HG03066 (cell line): ENCODE results near the gene COL25A1.
"Not testable (repeated sequence)": the region's sequence is repeated elsewhere in the genome, so short reads cannot be mapped to it uniquely, and the experiment has no call there.

ENCODE experiments used
- ATAC-seq: cut with Tn5 transposase; IDR thresholded peaks from one replicate; pipeline ENCODE4 v1.9.1; 2021; ENCODE audit warnings: low read depth; ENCODE audit not compliant: unreplicated experiment

COL25A1 gene

DNA sequence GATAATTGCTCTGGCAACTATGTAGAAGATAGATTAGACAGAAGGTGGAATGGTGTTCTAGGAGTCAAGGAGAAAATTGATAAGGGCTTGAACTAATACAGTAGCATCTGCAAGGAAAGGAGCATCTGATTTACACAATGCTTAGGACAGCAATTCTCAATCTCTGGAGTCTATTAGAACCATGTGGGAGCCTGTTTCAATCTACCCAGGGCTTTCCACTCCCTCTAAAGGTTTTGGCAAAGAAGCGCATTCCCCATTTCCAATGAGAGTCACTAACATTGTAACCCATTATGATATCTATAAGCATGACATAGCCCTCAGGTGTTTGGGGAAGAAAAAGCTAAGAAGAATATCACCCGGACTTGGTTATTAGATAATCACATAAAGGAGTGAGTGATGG is 168.2 kb downstream of the COL25A1 start:
- ATAC-seq: no peak

DNA sequence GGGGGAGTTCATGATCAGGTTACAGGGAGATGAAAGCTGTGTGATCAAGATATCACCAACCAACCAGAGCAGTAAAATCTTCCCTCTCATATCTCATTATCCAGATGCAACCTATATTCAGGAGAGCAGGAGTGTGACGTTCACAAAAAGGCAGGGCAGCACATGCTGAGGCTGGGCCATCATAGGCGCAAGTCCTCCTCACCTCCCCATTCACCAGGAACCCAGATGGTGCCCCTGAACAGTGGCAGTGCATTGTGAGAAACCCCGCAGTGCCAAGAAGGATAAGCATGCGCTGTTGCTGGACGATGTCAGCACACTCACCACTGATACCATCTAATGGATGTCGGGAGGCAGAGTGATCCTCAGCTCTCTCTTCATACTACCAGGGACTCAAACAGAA is 170.9 kb downstream of the COL25A1 start:
- ATAC-seq: no peak

DNA sequence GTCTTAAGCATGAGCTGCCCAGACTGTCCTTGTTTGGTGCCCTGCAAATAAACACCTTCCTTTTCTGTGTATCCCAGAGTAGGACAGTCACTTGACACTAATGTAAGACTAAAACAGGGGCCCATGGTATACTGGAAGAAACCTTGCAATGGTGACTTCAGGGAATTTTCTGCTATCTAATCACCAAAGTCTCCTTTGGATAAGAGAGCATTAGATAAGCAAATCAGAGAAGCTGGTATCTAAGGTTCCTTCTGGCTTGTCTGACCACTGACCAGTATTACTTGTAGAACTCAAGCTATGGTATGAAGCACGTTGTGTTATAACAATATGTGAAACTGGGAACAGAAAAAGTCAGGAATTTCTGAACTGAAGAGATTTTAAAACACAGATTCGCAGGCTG is 173.9 kb downstream of the COL25A1 start:
- ATAC-seq: no peak

DNA sequence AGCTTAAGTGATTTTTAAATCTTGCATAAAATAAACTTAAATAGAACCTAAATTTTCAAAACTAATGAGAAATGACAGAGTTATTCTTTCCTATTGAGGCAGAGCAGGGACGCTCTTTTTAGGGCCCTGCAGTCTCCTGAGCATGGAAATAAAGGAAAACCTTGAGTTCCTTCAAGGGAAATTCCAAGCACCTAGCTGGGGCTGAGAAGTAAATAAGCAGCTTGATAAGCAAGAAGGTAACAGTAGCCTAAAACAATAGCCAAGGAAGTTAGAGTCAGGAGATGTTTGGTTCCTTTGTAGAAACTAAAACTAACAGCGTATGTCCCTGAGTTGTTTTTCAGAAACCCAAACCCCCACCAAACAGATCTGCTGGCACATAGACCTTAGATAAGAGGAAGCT is 174.6 kb downstream of the COL25A1 start:
- no peak for ATAC-seq

DNA sequence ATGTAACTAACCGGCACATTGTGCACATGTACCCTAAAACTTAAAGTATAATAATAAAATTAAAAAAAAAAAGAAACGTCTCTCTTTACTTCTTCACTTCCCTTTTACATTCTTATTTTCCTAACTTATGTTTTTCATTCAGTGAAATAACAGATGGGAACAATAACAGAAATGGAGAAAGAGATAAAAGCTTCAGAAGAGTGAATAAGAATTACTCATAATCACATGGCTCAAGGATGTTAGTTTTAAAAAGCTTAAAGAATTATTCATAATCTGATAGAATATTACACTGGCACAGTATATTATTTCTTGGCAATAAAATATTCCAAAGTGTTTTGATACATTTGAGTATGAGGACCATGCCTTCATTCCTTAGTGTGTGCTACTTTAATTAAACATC is 175.6 kb downstream of the COL25A1 start:
- ATAC-seq: no peak

DNA sequence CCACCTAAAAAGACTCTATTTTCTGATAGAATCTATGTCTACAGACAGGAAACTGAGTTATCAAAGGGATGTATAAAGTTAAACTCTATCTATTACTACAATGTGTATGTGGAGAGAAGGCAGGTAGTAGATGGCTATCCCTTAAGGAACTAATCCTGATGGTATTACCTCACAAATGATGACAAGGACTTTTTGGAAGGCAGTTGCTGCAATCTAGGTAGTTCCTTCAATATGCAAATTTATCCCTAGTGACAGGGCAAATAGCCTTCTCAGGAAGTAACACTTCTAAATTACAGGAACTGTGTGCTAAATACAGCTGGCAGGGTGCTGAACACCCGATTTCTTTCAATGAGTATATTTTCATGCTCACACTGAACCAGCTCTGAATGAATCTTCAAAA is 177.4 kb downstream of the COL25A1 start:
- ATAC-seq: no peak

DNA sequence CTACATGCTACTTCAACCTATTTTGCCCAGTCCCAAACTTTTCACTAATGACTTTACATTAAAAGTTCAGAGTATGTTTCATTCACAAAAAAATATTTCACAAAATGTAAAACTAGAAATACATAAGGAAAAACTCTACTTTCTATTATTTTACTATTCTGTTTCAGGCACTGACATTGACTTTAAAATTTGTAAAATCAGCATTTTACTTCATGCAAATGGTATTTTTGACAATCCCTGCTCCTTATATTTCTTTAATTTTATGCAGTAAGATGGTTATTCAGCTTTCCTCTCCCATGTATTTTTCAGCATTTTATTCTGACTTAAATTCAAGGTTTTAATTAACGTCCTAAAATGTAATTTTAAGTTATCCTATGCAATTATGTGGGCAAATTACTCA is 178.5 kb downstream of the COL25A1 start:
- ATAC-seq: no peak

DNA sequence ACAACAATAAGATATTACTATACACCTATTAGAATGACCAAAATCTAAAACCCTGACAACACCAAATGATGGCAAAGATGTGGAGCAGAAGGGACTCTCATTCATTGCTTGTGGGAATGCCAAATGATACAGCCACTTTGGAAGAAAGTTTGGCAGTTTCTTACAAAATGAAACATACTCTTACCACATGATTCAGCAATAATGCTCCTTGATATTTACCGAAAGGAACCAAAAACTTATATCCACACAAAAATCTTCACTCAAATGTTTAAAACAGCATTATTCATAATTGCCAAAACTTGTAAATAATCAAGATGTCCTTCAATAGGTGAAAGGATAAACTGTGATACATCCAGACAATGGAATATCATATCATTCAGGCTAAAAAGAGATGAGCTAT is 180.9 kb downstream of the COL25A1 start:
- no peak for ATAC-seq

DNA sequence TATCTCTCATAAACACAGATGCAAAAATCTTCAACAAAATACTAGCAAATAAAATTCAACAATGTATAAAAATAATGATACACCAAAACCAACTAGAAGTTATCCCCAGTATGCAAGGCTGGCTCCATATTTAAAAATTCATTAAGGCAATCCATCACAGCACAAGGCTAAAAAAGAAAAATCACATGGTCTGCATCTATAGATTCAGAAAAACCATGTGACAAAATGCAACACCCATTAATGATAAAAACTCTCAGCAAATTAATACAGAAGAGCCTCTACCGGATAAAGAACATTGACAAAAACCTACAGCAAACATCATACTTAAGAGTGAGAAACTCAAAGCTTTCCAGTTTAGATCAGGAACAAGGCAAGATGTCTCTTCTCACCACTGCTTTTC is 182.6 kb downstream of the COL25A1 start:
- ATAC-seq: no peak

DNA sequence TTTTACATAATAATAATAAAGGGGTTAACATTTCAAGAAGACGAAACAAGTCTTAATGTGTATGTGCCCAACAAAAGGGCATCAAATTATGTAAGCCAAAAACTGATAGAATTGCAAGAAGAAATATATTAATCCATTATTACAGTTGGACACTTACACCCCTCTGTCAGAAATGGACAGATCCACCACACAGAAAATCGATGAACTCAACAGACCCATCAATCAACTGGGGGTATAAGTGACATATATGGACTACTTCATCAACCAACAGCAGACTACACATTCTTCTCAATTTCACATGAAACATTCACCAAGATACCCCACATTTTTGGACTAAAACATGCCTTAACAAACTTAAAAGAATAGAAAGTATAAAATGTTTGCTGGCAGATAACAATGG is 183.8 kb downstream of the COL25A1 start:
- no peak for ATAC-seq

DNA sequence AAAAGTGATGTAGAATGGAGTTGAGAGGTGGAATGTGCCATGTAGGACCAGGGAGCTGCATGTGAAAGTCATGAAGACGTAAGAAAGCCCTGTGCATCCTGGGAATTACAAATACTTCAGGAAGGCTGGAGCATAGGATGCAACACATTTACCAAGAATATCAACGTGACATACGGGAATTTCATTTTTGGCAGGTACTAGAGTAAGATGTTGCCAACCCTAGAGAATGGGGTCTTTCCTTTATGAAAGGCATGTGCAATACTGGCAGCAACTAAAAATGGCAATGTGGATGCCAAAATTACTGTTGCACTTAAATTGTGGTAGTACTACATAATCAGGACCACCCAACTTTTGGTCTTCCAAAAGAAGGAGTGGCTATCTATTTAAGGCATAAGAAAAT is 188.0 kb downstream of the COL25A1 start:
- ATAC-seq: no peak

DNA sequence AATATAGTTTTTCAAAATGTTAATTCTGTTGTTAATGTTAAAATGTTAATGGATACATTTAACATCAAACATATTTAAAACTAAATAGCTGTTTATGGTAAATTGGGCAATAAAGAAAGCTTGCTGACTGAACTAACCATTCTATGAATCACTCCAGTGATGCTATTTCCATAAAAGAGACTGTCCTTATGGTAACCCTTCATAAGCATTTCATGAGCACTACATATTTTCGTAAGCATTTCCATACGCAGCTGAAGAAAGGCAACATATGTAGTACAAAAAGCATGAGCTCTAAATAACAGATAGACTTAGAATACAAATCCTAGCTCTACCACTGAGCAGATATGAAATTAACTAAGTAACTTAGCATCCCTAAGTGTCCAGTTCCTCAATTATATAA is 188.9 kb downstream of the COL25A1 start:
- no peak for ATAC-seq

DNA sequence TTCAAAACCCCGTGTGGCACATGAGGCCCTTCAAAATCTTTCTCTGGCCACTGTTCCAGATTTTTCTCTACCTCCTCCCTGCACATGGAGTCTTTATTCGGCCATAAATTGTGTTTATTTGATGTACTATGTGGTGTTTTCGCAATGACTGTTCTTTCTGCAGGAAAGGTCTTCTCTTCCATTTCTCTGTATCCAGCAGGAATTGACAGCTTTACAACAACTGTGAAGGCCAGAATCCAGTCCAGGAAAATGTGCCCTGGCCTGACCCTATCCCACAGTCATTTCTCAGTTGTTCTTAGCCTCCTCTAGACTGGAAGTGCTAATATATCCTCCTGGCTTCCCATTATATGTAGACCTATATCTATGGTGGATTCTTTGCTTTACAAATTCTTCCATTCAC is 191.4 kb downstream of the COL25A1 start:
- ATAC-seq: no peak

DNA sequence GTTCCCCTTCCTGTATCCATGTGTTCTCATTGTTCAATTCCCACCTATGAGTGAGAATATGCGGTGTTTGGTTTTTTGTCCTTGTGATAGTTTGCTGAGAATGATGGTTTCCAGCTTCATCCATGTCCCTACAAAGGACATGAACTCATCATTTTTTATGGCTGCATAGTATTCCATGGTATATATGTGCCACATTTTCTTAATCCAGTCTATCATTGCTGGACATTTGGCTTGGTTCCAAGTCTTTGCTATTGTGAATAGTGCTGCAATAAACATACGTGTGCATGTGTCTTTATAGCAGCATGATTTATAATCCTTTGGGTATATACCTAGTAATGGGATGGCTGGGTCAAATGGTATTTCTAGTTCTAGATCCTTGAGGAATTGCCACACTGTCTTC is 194.2 kb downstream of the COL25A1 start:
- ATAC-seq: not testable (repeated sequence)

DNA sequence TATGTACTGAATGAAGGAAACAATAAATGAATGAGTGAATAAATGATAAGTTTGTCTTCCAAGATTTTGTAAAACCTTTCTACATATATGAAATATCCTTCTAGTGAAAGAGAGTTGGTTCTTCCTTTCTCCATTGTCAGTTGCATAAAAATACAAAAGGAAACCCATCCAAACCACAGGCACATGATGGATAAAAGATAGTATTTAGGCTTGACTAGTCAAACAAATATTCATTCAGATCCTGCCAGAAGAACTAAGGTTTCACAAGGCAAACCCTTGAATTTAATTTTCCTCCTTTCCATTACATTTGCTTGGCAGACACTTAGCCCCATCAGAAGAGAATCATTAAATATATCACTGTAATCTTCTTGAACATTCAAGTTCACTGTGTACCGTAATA is 208.4 kb downstream of the COL25A1 start:
- no peak for ATAC-seq

DNA sequence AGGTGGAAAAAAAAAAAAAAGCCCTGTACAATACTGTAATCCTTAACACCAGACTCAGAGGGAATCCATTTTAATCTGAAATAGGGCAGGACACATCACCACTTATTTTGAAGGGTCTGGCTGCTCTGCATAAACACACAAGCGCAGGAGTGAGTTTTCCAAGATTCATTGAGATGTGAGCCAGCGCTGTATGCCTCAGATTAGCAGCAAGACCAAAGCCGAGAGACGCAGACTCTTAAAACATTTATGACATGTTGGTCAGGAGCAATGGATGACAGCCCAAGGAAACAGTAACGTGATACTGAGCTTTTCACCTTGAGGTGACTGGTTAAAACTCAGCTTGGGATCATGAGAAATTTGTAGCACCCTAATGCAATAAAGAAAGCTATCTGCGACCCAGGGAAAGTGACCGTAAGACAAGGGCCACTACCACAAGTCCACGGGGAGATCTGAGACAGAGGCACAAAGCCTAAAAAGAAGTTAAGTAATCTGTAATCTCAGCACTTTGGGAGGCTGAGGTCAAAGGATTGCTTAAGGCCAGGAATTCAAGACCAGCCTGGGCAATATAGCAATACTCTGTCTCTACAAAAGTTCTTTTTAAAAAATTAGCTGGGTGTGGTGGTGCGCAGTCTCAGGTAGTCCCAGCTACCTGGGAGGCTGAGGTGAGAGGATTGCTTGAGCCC is 210.6 kb downstream of the COL25A1 start:
- ATAC-seq: no peak

DNA sequence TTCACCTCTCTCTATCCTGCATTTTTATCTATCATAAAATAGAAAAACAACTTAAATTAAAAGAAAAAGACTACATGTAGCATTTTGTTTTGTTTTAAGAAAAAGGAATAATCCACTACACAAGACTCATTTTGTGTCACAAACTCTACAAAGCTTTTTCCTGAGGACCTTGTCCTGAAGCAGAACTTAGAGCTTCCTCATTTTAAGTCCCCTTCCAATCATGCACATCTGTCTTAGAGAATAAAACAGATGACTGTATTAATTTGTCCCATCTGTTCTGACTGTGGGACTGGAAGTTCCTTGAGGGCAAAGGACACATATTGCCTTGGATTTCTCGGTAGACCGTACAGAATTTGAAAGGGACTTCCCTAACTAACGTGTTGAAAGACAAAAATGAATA is 218.5 kb downstream of the COL25A1 start:
- no peak for ATAC-seq

DNA sequence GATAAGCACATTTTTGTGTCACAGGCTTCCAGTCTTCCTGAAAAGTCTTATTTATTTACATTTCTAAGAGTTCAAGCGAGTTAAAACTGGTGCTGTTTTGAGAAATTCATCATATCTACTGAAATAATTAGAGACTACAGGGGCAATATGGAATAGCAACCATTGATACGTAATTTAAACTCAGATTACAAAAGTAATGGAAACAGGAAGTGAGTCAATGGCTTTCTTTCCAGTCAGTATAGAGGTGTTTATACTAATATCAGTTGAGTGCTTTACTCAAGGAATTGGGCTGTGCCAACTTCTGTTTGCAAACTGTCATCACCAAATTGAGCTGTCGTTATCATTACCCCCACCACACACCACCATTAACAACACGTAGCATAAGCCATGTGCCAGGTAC is 222.7 kb downstream of the COL25A1 start:
- no peak for ATAC-seq

DNA sequence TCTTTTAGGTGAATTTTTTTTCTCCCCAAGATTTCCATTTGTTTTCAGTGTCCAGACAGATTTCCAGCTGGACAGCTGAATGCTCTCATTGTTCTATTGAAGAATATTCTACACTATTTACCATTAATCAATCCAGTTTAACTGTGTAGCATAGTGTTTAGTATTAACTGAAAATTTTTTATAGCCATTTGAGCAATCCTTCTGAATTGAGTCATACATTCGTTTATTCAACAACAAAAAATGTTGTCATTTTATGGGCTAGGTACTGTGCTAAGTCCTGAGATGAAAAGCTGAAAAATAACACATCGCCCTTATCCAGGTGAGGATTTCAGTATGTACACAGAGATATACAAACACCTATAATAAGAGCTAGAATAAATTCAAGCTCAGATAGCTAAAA is 223.3 kb downstream of the COL25A1 start:
- no peak for ATAC-seq

DNA sequence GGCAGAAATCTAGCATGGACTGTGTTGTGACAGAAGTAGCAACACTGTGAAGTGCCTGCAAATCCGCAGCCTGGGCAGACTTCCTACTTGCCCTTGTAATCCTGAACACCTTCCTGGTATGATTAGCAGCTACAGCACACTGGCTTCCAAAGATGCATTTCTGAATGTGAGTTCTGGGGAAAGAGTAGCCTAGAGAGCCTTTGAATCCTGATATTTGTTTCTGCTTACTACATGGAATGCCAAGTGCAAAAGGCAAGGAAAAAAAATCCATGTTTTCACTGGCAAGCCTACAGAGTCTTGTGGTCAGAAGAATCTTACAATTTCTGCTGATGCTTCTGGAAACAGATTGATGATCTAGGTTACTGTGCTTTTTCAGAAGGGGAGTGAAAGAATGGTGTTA is 223.7 kb downstream of the COL25A1 start:
- ATAC-seq: no peak

DNA sequence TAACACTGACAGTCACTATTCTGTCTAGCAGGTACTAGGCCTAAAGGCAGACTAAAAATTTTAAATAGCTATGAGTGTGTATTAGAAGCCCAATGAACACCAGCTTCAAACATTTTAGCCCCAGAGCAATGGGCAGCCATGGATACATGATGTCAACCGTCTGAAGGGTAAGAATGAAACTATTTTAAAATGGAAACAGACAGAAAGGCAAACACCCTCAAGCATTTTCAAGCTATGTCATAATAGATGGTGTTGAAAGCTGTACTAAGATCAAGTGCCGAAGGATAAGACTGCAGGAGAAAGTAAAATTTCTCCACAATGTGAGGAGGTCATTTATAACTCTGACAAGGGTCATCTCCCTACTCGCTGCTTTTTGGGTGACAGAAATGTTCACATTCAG is 225.0 kb downstream of the COL25A1 start:
- no peak for ATAC-seq

DNA sequence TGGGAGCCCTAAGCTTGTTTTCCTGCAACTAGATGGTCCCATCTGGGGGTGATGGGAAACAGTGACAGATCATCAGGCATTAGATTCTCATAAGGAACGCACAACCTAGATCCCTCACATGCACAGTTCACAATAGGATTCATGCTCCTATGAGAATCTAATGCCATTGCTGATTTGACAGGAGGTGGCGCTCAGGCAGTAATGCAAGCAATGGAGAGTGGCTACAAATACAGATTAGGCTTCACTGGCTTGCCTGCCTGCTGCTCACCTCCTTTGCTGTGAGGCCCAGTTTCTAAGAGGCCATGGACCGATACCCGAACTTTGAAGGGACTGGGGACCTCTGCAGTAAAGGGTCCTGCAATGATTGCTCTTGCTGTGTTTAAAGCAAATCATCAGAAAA is 225.7 kb downstream of the COL25A1 start:
- ATAC-seq: not testable (repeated sequence)

DNA sequence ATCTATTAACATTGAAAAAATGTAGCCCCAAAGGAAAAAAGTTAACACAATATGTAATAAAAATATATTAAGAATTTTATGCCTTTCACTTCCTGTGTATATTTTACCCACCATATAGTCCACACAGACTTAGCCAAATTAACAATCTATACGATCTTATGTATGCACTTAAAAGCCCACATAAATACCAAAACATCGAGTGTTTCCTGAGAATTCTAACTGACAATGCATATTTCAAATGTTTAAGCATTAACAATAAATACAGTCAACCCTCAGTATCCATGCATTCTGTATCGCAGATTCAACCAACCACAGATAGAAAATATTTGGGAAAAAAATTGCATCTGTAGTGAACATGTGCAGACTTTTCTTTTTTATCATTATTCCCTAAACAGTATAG is 226.8 kb downstream of the COL25A1 start:
- ATAC-seq: no peak
